ENCODE results near the gene NSMCE4A. TPM values are rescaled to one million over a fixed set of nuclear protein-coding genes. Genes with fewer than 3 reads are reported as not detected.
"Not testable (repeated sequence)": the region's sequence is repeated elsewhere in the genome, so short reads cannot be mapped to it uniquely, and the experiment has no call there.

NSMCE4A gene
- total RNA-seq, 1 experiment from 2014 or later = 46.3 TPM

- H3K9me2 ChIP-seq (replicated peaks; ENCODE audit: low read length) = no peaks in the 10 kb centered on the region
- H2AFZ ChIP-seq (ENCODE audit: low read length) = no peak overlapping the region
- no peaks in the 10 kb centered on the region for H3K79me2 ChIP-seq (ENCODE audit: low read length)
- no peaks in the 10 kb centered on the region for H3K9me3 ChIP-seq (ENCODE audit: low read length)
- BruUV-seq (replicated peaks) = no TSS peak
- CTCF ChIA-PET = no interaction called here
- intact Hi-C loops (cut with micrococcal nuclease) = no loop called here
- no peak overlapping the region for H3K27ac ChIP-seq (ENCODE audit: low read length)
- POLR2A ChIA-PET (ENCODE audit: unreplicated experiment) = no interaction called here
- no peak overlapping the region for H3K4me3 ChIP-seq (ENCODE audit: low read length)
- no peaks in the 10 kb centered on the region for H3K36me3 ChIP-seq (ENCODE audit: low read depth, low read length)
- H4K20me1 ChIP-seq (ENCODE audit: low read length) = no peaks in the 10 kb centered on the region
- TF ChIP-seq EZH2phosphoT487 (IDR thresholded peaks at IDR 0.05; ENCODE audit: borderline replicate concordance, low read length) = no peak
- no peak for TF ChIP-seq EZH2 (IDR thresholded peaks at IDR 0.05; ENCODE audit: low read length, unreplicated experiment)
- TF ChIP-seq, protein P1, sequence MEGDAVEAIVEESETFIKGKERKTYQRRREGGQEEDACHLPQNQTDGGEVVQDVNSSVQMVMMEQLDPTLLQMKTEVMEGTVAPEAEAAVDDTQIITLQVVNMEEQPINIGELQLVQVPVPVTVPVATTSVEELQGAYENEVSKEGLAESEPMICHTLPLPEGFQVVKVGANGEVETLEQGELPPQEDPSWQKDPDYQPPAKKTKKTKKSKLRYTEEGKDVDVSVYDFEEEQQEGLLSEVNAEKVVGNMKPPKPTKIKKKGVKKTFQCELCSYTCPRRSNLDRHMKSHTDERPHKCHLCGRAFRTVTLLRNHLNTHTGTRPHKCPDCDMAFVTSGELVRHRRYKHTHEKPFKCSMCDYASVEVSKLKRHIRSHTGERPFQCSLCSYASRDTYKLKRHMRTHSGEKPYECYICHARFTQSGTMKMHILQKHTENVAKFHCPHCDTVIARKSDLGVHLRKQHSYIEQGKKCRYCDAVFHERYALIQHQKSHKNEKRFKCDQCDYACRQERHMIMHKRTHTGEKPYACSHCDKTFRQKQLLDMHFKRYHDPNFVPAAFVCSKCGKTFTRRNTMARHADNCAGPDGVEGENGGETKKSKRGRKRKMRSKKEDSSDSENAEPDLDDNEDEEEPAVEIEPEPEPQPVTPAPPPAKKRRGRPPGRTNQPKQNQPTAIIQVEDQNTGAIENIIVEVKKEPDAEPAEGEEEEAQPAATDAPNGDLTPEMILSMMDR (conservative IDR thresholded peaks at IDR 0.05; ENCODE audit: low read depth, low read length) = no peak
- DNase-seq (no peak), ATAC-seq (no peak)
- H3K9ac ChIP-seq (ENCODE audit: low read length) = no peak overlapping the region
- no peaks in the 10 kb centered on the region for H3F3A ChIP-seq (ENCODE audit: low read length, unreplicated experiment)
- no peak overlapping the region for H3K4me2 ChIP-seq (ENCODE audit: low read length)
- peaks cover 16% of the 10 kb centered on the region for H3K4me1 ChIP-seq (ENCODE audit: insufficient read depth, low read length)
- H3K27me3 ChIP-seq (ENCODE audit: low read length) = no peaks in the 10 kb centered on the region
Measured at GRCh38 chr10:121941532-121941931, 33.5 kb downstream of the NSMCE4A start.

DNA sequence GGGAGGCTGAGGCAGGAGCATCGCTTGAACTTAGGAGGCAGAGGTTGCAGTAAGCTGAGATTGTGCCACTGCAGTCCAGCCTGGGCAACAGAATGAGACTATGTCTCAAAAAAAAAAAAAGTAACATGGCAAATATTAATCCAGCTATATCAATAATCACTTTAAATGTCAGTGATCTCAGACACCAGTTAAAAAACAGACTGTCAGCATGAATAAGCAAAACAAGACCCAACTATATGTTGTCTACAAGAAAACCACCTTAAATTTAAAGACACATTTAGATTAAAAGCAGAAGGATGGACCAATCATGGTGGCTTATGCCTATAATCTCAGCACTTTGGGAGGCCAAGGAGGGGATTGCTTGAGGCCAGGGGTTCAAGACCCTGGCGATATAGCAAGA is 38.7 kb downstream of the NSMCE4A start:
- intact Hi-C loops (cut with micrococcal nuclease) = no loop called here
- H3K27me3 ChIP-seq (ENCODE audit: low read length) = no peaks in the 10 kb centered on the region
- ATAC-seq (no peak), DNase-seq (no peak)
- H3K4me2 ChIP-seq (ENCODE audit: low read length) = no peak overlapping the region
- no peaks in the 10 kb centered on the region for H3K36me3 ChIP-seq (ENCODE audit: low read depth, low read length)
- ChIA-PET POLR2A (ENCODE audit: unreplicated experiment) (no interaction called here), CTCF (no interaction called here)
- no peaks in the 10 kb centered on the region for H4K20me1 ChIP-seq (ENCODE audit: low read length)
- H3K9me2 ChIP-seq (replicated peaks; ENCODE audit: low read length) = no peaks in the 10 kb centered on the region
- H3K4me1 ChIP-seq (ENCODE audit: insufficient read depth, low read length) = no peaks in the 10 kb centered on the region
- no peak overlapping the region for H2AFZ ChIP-seq (ENCODE audit: low read length)
- no peak overlapping the region for H3K27ac ChIP-seq (ENCODE audit: low read length)
- H3F3A ChIP-seq (ENCODE audit: low read length, unreplicated experiment) = no peaks in the 10 kb centered on the region
- TF ChIP-seq, protein P1 (conservative IDR thresholded peaks at IDR 0.05; ENCODE audit: low read depth, low read length) = no peak
- TF ChIP-seq EZH2 (IDR thresholded peaks at IDR 0.05; ENCODE audit: low read length, unreplicated experiment) (no peak), EZH2phosphoT487 (IDR thresholded peaks at IDR 0.05; ENCODE audit: borderline replicate concordance, low read length) (no peak)
- H3K79me2 ChIP-seq (ENCODE audit: low read length) = no peaks in the 10 kb centered on the region
- H3K4me3 ChIP-seq (ENCODE audit: low read length) = no peak overlapping the region
- H3K9me3 ChIP-seq (ENCODE audit: low read length) = no peaks in the 10 kb centered on the region
- no TSS peak for BruUV-seq (replicated peaks)
- H3K9ac ChIP-seq (ENCODE audit: low read length) = no peak overlapping the region

DNA sequence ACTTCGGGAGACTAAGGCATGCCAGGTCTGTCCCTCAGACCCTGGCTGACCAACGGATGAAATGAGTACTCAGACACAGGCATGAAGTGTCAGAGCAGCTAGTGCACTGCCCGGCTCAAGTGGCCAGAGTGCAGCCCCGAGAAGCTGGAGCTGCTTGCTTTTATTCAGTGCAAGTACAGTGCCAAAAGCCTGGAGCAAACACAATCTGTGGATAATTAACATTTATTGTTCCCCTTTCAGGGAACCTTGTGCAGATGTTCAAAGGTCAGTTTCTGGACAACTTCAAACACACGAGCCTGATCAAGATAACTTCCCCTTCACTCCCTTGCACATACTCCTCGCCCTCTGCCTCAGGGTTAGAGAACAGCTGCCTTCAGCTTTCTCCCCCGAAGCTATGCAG is 39.3 kb downstream of the NSMCE4A start:
- CTCF ChIA-PET = no interaction called here
- H3K4me3 ChIP-seq (ENCODE audit: low read length) = no peak overlapping the region
- no peak for ATAC-seq
- POLR2A ChIA-PET (ENCODE audit: unreplicated experiment) = no interaction called here
- no peak for DNase-seq
- no peak overlapping the region for H3K27ac ChIP-seq (ENCODE audit: low read length)
- H3K4me1 ChIP-seq (ENCODE audit: insufficient read depth, low read length) = no peaks in the 10 kb centered on the region
- no peaks in the 10 kb centered on the region for H3K27me3 ChIP-seq (ENCODE audit: low read length)
- H3F3A ChIP-seq (ENCODE audit: low read length, unreplicated experiment) = no peaks in the 10 kb centered on the region
- no peaks in the 10 kb centered on the region for H3K9me3 ChIP-seq (ENCODE audit: low read length)
- H3K79me2 ChIP-seq (ENCODE audit: low read length) = no peaks in the 10 kb centered on the region
- no peaks in the 10 kb centered on the region for H3K36me3 ChIP-seq (ENCODE audit: low read depth, low read length)
- no peak overlapping the region for H2AFZ ChIP-seq (ENCODE audit: low read length)
- H4K20me1 ChIP-seq (ENCODE audit: low read length) = no peaks in the 10 kb centered on the region
- no peaks in the 10 kb centered on the region for H3K9me2 ChIP-seq (replicated peaks; ENCODE audit: low read length)
- no peak overlapping the region for H3K9ac ChIP-seq (ENCODE audit: low read length)
- TF ChIP-seq, protein P1 (conservative IDR thresholded peaks at IDR 0.05; ENCODE audit: low read depth, low read length) = no peak
- no peak for TF ChIP-seq EZH2phosphoT487 (IDR thresholded peaks at IDR 0.05; ENCODE audit: borderline replicate concordance, low read length)
- H3K4me2 ChIP-seq (ENCODE audit: low read length) = no peak overlapping the region
- no TSS peak for BruUV-seq (replicated peaks)
- intact Hi-C loops (cut with micrococcal nuclease) = no loop called here

DNA sequence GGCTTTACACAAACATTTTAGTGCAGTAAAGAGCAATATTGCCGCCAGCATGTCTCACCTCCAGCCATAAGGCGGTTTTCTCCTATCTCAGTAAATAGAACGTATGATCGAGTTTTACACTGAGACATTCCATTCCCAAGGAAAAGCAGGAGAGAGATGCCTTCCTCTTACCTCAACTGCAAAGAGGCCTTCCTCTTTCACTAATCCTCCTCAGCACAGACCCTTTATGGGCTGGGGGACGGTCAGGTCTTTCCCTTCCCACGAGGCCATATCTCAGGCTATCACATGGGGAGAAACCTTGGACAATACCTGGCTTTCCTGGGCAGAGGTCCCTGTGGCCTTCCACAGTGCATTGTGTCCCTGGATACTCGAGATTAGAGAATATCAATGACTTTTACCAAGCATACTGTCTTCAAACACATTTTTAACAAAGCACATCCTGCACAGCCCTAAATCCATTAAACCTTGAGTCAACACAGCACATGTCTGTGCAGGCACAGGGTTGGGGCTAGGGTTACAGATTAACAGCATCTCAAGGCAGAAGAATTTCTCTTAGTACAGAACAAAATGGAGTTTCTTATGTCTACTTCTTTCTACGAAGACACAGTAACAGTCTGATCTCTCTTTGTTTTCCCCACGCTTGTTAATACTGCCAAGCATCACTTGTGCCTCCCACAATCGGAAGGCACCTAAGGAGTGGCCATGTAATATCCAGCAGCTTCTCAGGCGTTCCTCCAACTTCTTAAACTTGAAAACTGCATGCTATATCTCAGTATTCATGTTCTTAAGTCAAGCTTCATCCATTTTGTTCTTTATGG is 44.5 kb downstream of the NSMCE4A start:
- H3K4me2 ChIP-seq (ENCODE audit: low read length); BruUV-seq (replicated peaks); H3K27ac ChIP-seq (ENCODE audit: low read length); H4K20me1 ChIP-seq (ENCODE audit: low read length); H3K27me3 ChIP-seq (ENCODE audit: low read length); H3K9me2 ChIP-seq (replicated peaks; ENCODE audit: low read length); intact Hi-C loops (cut with micrococcal nuclease); H2AFZ ChIP-seq (ENCODE audit: low read length); H3K4me3 ChIP-seq (ENCODE audit: low read length); DNase-seq; ATAC-seq; CTCF ChIA-PET; POLR2A ChIA-PET (ENCODE audit: unreplicated experiment); H3K9ac ChIP-seq (ENCODE audit: low read length); H3F3A ChIP-seq (ENCODE audit: low read length, unreplicated experiment); H3K36me3 ChIP-seq (ENCODE audit: low read depth, low read length); H3K9me3 ChIP-seq (ENCODE audit: low read length): not testable (repeated sequence)
- Histone ChIP-seq H3K4me1 (ENCODE audit: insufficient read depth, low read length) (peaks cover 12% of the 10 kb centered on the region), H3K79me2 (ENCODE audit: low read length) (peaks cover 32% of the 10 kb centered on the region)

Data from PC-3 (cell line).